ENCODE measurements around the gene AAMP. TPM values are rescaled to one million over a fixed set of nuclear protein-coding genes. Genes with fewer than 3 reads are reported as not detected.

Gene AAMP
- total RNA-seq, 2 donors from 2014 or later, result 89.2 to 97.2 TPM

DNA sequence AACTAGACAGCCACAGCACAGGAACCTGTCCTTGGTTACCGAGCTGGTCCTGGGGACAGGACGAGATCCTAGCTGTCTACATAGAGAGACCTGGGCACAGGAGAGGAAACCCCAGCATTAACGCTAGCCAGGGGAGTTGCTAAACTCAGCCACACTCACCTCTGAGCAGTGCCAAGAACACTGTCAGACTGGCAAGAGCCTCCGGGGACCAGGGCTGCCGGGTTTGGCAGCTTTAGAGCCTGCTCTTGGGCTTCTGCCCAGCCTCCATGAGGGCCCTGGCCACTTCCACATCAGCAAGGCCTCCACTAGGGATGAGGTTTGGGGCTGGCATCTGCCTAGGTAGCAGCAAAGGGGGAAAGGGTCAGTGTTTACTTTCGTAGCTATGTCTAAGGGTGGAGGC lies 15.7 kb upstream of the AAMP start:
- H3K27ac ChIP-seq (ENCODE audit: low read depth, low read length), result no peak overlapping the region
- Mint-ChIP-seq H3K4me3 (no peak overlapping the region), H3K36me3 (ENCODE audit: low read depth) (peaks cover 6% of the 10 kb centered on the region)

DNA sequence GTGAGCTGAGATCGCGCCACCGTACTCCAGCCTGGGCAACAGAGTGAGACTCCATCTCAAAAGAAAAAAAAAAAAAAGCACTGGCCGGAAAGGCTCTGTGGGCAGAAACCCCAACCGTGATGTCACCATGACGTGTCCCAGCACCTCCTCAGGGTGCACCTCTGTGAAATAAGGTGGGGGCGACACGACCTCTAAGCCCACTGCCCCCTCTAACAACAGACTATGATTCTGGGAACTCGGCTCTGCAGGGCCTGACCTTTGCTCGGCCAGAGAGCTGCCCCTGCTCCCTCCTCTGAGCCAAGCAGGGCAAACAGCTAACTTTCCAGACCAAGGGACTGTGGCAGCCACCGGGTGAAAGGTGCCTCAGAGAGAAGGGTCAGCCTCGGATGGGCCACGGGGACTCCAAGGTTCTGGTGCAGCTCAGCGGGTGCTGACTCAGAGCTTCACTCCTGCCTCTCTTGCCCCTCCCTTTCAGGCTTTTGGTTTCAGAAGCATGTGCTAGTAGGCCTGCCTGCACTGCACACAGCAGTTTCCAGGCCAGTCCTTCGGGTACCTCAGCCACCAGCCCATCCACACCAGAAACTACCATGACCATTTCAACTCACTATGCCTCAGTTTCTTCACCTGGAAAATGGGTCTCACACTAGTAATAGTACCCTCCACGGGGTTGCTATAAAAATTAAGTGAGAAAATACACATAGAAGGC lies 14.3 kb upstream of the AAMP start:
- H3K27ac Mint-ChIP-seq, result no peak overlapping the region
- peaks cover 7% of the 10 kb centered on the region for H3K4me1 ChIP-seq (ENCODE audit: control insufficient read depth, insufficient read depth, low read length)
- H3K4me1 Mint-ChIP-seq, result peaks cover 26% of the 10 kb centered on the region
- 92 to 100% methylated on average over 7 to 16 of the region's 16 CpGs for WGBS, 2 experiments (ENCODE audit: insufficient coverage in 1 of 2, insufficient read length in 1 of 2)
- no peak for DNase-seq
- no peak overlapping the region for H3K4me3 Mint-ChIP-seq
- H3K36me3 Mint-ChIP-seq (ENCODE audit: low read depth), result peaks cover 16% of the 10 kb centered on the region
- no peaks in the 10 kb centered on the region for H3K9me3 ChIP-seq (ENCODE audit: control insufficient read depth, low read length)
- H3K9me3 Mint-ChIP-seq, result no peaks in the 10 kb centered on the region
- no peak overlapping the region for H3K4me3 ChIP-seq (ENCODE audit: low read length)
- TF ChIP-seq, protein P1, sequence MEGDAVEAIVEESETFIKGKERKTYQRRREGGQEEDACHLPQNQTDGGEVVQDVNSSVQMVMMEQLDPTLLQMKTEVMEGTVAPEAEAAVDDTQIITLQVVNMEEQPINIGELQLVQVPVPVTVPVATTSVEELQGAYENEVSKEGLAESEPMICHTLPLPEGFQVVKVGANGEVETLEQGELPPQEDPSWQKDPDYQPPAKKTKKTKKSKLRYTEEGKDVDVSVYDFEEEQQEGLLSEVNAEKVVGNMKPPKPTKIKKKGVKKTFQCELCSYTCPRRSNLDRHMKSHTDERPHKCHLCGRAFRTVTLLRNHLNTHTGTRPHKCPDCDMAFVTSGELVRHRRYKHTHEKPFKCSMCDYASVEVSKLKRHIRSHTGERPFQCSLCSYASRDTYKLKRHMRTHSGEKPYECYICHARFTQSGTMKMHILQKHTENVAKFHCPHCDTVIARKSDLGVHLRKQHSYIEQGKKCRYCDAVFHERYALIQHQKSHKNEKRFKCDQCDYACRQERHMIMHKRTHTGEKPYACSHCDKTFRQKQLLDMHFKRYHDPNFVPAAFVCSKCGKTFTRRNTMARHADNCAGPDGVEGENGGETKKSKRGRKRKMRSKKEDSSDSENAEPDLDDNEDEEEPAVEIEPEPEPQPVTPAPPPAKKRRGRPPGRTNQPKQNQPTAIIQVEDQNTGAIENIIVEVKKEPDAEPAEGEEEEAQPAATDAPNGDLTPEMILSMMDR (conservative IDR thresholded peaks at IDR 0.05), result no peak
- H3K27ac ChIP-seq (ENCODE audit: low read depth, low read length), result no peak overlapping the region
- no peaks in the 10 kb centered on the region for H3K27me3 ChIP-seq (ENCODE audit: control insufficient read depth, insufficient read depth, low read length, poor library complexity, severe bottlenecking)
- no peaks in the 10 kb centered on the region for H3K27me3 Mint-ChIP-seq (ENCODE audit: insufficient read depth)
- peaks cover 10% of the 10 kb centered on the region for H3K36me3 ChIP-seq (ENCODE audit: control insufficient read depth, insufficient read depth, low read length)
- H3K9ac ChIP-seq (ENCODE audit: extremely low read depth, low read length, poor library complexity, severe bottlenecking), result no peak overlapping the region

More for the DNA sequence above, 15.7 kb upstream of the AAMP start:
- 94 to 95% methylated on average over 5 to 6 of the region's 6 CpGs for WGBS, 2 experiments (ENCODE audit: insufficient coverage in 1 of 2, insufficient read length in 1 of 2)
- H3K9me3 Mint-ChIP-seq, result no peaks in the 10 kb centered on the region
- TF ChIP-seq, protein P1 (conservative IDR thresholded peaks at IDR 0.05), result no peak
- Histone ChIP-seq H3K27me3 (ENCODE audit: control insufficient read depth, insufficient read depth, low read length, poor library complexity, severe bottlenecking) (no peaks in the 10 kb centered on the region), H3K4me3 (ENCODE audit: low read length) (no peak overlapping the region), H3K9me3 (ENCODE audit: control insufficient read depth, low read length) (no peaks in the 10 kb centered on the region), H3K4me1 (ENCODE audit: control insufficient read depth, insufficient read depth, low read length) (peaks cover 18% of the 10 kb centered on the region), H3K36me3 (ENCODE audit: control insufficient read depth, insufficient read depth, low read length) (peaks cover 6% of the 10 kb centered on the region), H3K9ac (ENCODE audit: extremely low read depth, low read length, poor library complexity, severe bottlenecking) (no peak overlapping the region)
- peak overlapping the region; percentile 88 for H3K27ac Mint-ChIP-seq
- H3K27me3 Mint-ChIP-seq (ENCODE audit: insufficient read depth), result no peaks in the 10 kb centered on the region
- no peak for DNase-seq
- peaks cover 38% of the 10 kb centered on the region for H3K4me1 Mint-ChIP-seq

DNA sequence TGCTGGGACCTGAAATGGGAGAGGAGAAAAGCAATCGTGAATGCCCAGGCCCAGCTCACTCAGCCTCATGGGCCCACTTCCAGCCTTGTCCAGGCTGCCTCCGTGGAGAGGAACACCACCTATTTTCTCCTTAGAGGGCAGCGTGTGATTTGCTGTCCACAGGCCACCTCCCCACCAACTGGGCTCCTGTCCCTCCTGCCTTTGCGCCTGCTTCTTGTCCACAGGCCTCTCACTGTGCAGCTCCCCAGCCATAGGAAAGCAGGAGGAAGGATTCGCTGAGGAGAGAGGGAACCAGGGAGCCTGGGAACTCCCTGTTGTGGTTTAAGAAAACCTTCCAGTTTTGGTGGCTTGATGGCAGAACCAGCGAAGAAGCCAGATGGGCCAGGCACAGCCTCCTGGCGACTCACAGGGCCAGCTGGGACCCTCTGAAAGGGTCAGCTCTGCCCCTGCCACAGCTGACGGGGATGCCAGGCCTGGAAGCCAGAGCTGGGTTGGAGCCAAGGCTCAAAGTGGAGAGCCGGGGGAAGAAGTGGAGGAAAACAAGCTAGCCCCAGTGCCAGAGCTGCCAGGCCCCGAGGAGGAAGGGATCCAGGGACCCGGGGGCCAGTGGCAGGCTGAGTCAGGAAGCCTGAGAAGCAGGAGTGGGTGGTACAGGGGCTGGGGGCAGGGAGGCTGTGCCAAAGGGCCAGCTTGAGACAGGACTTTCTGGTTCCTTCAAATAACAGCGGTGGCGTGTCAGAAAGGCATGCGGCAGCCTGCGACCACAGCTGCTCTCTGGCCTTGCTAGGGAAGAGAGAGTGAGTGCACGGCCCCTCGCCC lies 12.4 kb upstream of the AAMP start:
- peaks cover 7% of the 10 kb centered on the region for H3K4me1 ChIP-seq (ENCODE audit: control insufficient read depth, insufficient read depth, low read length)
- no peak for DNase-seq
- H3K4me3 ChIP-seq (ENCODE audit: low read length), result no peak overlapping the region
- 87 to 92% methylated on average over 9 to 17 of the region's 17 CpGs for WGBS, 2 experiments (ENCODE audit: insufficient coverage in 1 of 2, insufficient read length in 1 of 2)
- Mint-ChIP-seq H3K36me3 (ENCODE audit: low read depth) (peaks cover 24% of the 10 kb centered on the region), H3K4me1 (peaks cover 19% of the 10 kb centered on the region), H3K9me3 (no peaks in the 10 kb centered on the region), H3K27me3 (ENCODE audit: insufficient read depth) (no peaks in the 10 kb centered on the region), H3K4me3 (no peak overlapping the region), H3K27ac (no peak overlapping the region)
- TF ChIP-seq, protein P1 (conservative IDR thresholded peaks at IDR 0.05), result no peak
- no peaks in the 10 kb centered on the region for H3K27me3 ChIP-seq (ENCODE audit: control insufficient read depth, insufficient read depth, low read length, poor library complexity, severe bottlenecking)
- H3K9me3 ChIP-seq (ENCODE audit: control insufficient read depth, low read length), result no peaks in the 10 kb centered on the region
- peaks cover 19% of the 10 kb centered on the region for H3K36me3 ChIP-seq (ENCODE audit: control insufficient read depth, insufficient read depth, low read length)
- no peak overlapping the region for H3K9ac ChIP-seq (ENCODE audit: extremely low read depth, low read length, poor library complexity, severe bottlenecking)
- no peak overlapping the region for H3K27ac ChIP-seq (ENCODE audit: low read depth, low read length)

Measured in endodermal cell (in vitro differentiated cells).